HepG2 (cell line): ENCODE measurements around the gene CDC20. TPM values are rescaled to one million over a fixed set of nuclear protein-coding genes. Genes with fewer than 3 reads are reported as not detected.

ENCODE experiments used
- ATAC-seq: fragments of 200-7000 bp; cut with Tn5 transposase; 3 replicates; pipeline ENCODE4 v1.9.1; 2020; ENCODE audit warnings: mild to moderate bottlenecking, moderate library complexity
- BruUV-seq: library from RNA; stranded (reverse); fragments of 400-500 nt; replicated peaks from 2 replicates; lab custom pipeline; 2021; lab: Mats Ljungman, UMichigan
- CTCF ChIA-PET: fragments of 300-600 bp; formaldehyde crosslinking; extraction: SDS; loops from one replicate; lab custom pipeline; 2021; ENCODE audit warnings: low total read pairs, inconsistent platforms, low intra/inter-chr PET ratio; lab: Yijun Ruan, JAX
- POLR2A ChIA-PET: fragments of 350-600 bp; sonication (Branson Sonifier 250); formaldehyde crosslinking; loops from one replicate; lab custom pipeline; 2020; ENCODE audit warnings: antibody characterized with exemption, inconsistent platforms; lab: Yijun Ruan, JAX
- DNase-seq: peaks from one replicate; pipeline ENCODE4 v3.0.0-alpha.2; 2015; ENCODE audit warnings: low spot score
- FAIRE-seq: peaks from 3 replicates; lab custom pipeline; 2011; peaks lifted over from hg19 to GRCh38; lab: Jason Lieb, UNC
- H2AFZ ChIP-seq: one replicate; pipeline ENCODE4 v1.6.1; 2011; ENCODE audit warnings: low read length, inconsistent platforms
- H3K27ac ChIP-seq: fragments of 300-600 bp; 3 replicates; pipeline ENCODE4 v1.8.0; 2011; ENCODE audit warnings: mixed run types, mild to moderate bottlenecking, mixed read lengths, low read length, inconsistent platforms; ENCODE audit not compliant: insufficient read depth; ENCODE audit errors: extremely low read length
- H3K27me3 ChIP-seq, 2 experiments: fragments of 200-600 bp in 1 of 2; 2 replicates in 1 of 2; 3 replicates in 1 of 2; pipeline versions ENCODE4 v1.6.0 to v1.8.0; 2011; ENCODE audit warnings: low read length in 2 of 2, mild to moderate bottlenecking in 2 of 2, moderate library complexity in 2 of 2, inconsistent platforms in 1 of 2; ENCODE audit not compliant: insufficient read depth in 2 of 2, control insufficient read depth in 1 of 2
- H3K36me3 ChIP-seq, 2 experiments: fragments of 200-600 bp in 1 of 2; replicated peaks in 1 of 2; 2 replicates in 1 of 2; 3 replicates in 1 of 2; pipeline versions ENCODE4 v1.5.1 to v1.8.0; 2011; ENCODE audit warnings: low read length in 2 of 2, inconsistent platforms in 1 of 2; ENCODE audit not compliant: insufficient read depth in 2 of 2, control insufficient read depth in 1 of 2
- H3K4me1 ChIP-seq: 2 replicates; pipeline ENCODE4 v1.5.1; 2012; ENCODE audit warnings: low read length, inconsistent platforms; ENCODE audit not compliant: insufficient read depth
- H3K4me2 ChIP-seq: 2 replicates; pipeline ENCODE4 v1.6.0; 2011; ENCODE audit warnings: low read depth, low read length, inconsistent platforms
- H3K4me3 ChIP-seq, 3 experiments: fragments of 200-600 bp in 1 of 3; sonication (generic), shearing (Covaris generic) in 1 of 3; replicated peaks in 1 of 3; 2 replicates each; pipeline ENCODE4 v1.5.1; 2011 to 2016; ENCODE audit warnings: low read length in 3 of 3, inconsistent platforms in 2 of 3, low read depth in 2 of 3, mild to moderate bottlenecking in 2 of 3, control low read depth in 1 of 3, mixed read lengths in 1 of 3; ENCODE audit not compliant: insufficient read depth in 1 of 3
- H3K79me2 ChIP-seq: one replicate; pipeline ENCODE4 v1.6.1; 2011; ENCODE audit warnings: low read length, inconsistent platforms; ENCODE audit not compliant: insufficient read depth
- H3K9ac ChIP-seq: 2 replicates; pipeline ENCODE4 v1.6.0; 2011; ENCODE audit warnings: mild to moderate bottlenecking, low read depth, low read length, inconsistent platforms; ENCODE audit not compliant: insufficient read depth
- H3K9me3 ChIP-seq: 2 replicates; pipeline ENCODE4 v1.5.1; 2012; ENCODE audit warnings: mild to moderate bottlenecking, low read length
- H4K20me1 ChIP-seq: 2 replicates; pipeline ENCODE4 v1.6.0; 2011; ENCODE audit warnings: inconsistent platforms, mild to moderate bottlenecking, low read length, moderate library complexity; ENCODE audit not compliant: insufficient read depth
- DMTF1 ChIP-seq: sonication (generic); formaldehyde crosslinking; IDR thresholded peaks from 2 replicates; pipeline ENCODE4 v1.4.0; 2020; ENCODE audit warnings: mild to moderate bottlenecking, missing genetic modification reagents
- FOXA3 ChIP-seq: IDR thresholded peaks from 2 replicates; pipeline ENCODE4 v1.6.1; 2016; ENCODE audit warnings: missing genetic modification reagents, missing compliant biosample characterization
- HIVEP1 ChIP-seq: sonication (generic); formaldehyde crosslinking; IDR thresholded peaks from 2 replicates; pipeline ENCODE4 v1.4.0; 2020; ENCODE audit warnings: mild to moderate bottlenecking, missing genetic modification reagents
- MAFF ChIP-seq: IDR thresholded peaks from 2 replicates; pipeline ENCODE4 v1.6.1; 2011; ENCODE audit warnings: low read depth, low read length, improper control_type of control experiment
- MAFK ChIP-seq, 2 experiments: IDR thresholded peaks in 1 of 2; conservative IDR thresholded peaks in 1 of 2; 2 replicates each; pipeline ENCODE4 v1.6.1; 2011; ENCODE audit warnings: improper control_type of control experiment in 2 of 2, low read length in 2 of 2
- TFDP1 ChIP-seq: IDR thresholded peaks from 2 replicates; pipeline ENCODE4 v1.6.1; 2016; ENCODE audit warnings: missing compliant biosample characterization, missing genetic modification reagents, borderline replicate concordance
- YEATS4 ChIP-seq: sonication (generic); formaldehyde crosslinking; IDR thresholded peaks from 2 replicates; pipeline ENCODE4 v1.4.0; 2020; ENCODE audit warnings: missing genetic modification reagents, borderline replicate concordance
- ZKSCAN5 ChIP-seq: sonication (generic); formaldehyde crosslinking; IDR thresholded peaks from 2 replicates; pipeline ENCODE4 v1.5.1; 2020; ENCODE audit warnings: mild to moderate bottlenecking, missing genetic modification reagents
- ZMYM3 ChIP-seq: sonication (generic); formaldehyde crosslinking; IDR thresholded peaks from 2 replicates; pipeline ENCODE4 v1.5.1; 2020; ENCODE audit warnings: mild to moderate bottlenecking, missing genetic modification reagents
- ZNF10 ChIP-seq: sonication (generic); formaldehyde crosslinking; IDR thresholded peaks from 2 replicates; pipeline ENCODE4 v1.4.0; 2020; ENCODE audit warnings: mild to moderate bottlenecking, low read depth, missing genetic modification reagents, borderline replicate concordance
- ZNF263 ChIP-seq: sonication (generic); formaldehyde crosslinking; IDR thresholded peaks from 2 replicates; pipeline ENCODE4 v1.4.0; 2020; ENCODE audit warnings: missing genetic modification reagents
- ZNF749 ChIP-seq: sonication (generic); formaldehyde crosslinking; IDR thresholded peaks from 2 replicates; pipeline ENCODE4 v1.8.0; 2022; ENCODE audit warnings: mild to moderate bottlenecking, missing genetic modification reagents, moderate library complexity, borderline replicate concordance
- ZNF761 ChIP-seq: sonication (generic); formaldehyde crosslinking; conservative IDR thresholded peaks from 2 replicates; pipeline ENCODE4 v1.4.0; 2020; ENCODE audit warnings: mild to moderate bottlenecking, missing genetic modification reagents
- WGBS: methylation state at CpG from one replicate; pipeline ENCODE4 v1.1.6; 2017; ENCODE audit warnings: low lambda C conversion rate; 5-methylcytosine and 5-hydroxymethylcytosine counted together
- in situ Hi-C: cut with HindIII; loops from 2 replicates; pipeline ENCODE4 v1.10.0; 2017; ENCODE audit warnings: low pct_unique_long_range_greater_than_20kb; ENCODE audit not compliant: extremely low pct_ligation_motif_present
- intact Hi-C: fragments of 100-400 bp; cut with micrococcal nuclease; formaldehyde crosslinking; loops from one replicate; pipeline ENCODE4 v1.10.0; 2022; ENCODE audit not compliant: unreplicated experiment
- polyA plus RNA-seq, 8 experiments: library from polyadenylated mRNA; depleted of rRNA in 3 of 8; stranded (reverse) in 7 of 8; unstranded in 1 of 8; fragments of >200 nt; fragmentation: Illumina TruSeq in 4 of 8; extraction: Trizol in 4 of 8; gene quantifications; 2 replicates each; pipeline versions ENCODE4 v1.2.1 to v1.2.3, GENCODE V29; 2011 to 2016; ENCODE audit warnings: low read depth in 4 of 8, missing spikeins in 1 of 8, mixed read lengths in 1 of 8; ENCODE audit not compliant: insufficient read depth in 1 of 8
- total RNA-seq, 5 experiments: library from RNA; depleted of rRNA; stranded (reverse); fragments of >200 nt; fragmentation: Illumina TruSeq; extraction: Trizol; gene quantifications; 2 replicates each; pipeline ENCODE4 v1.2.3, GENCODE V29; 2016; ENCODE audit warnings: low read depth in 1 of 5

The CDC20 gene
- total and polyA plus RNA-seq, 2 of the 13 experiments (the other 11 are each of a cell fraction or from before 2014, with no cell fraction given) = 57.9 to 90.0 TPM

- Histone ChIP-seq H3K27ac (no peak overlapping the region), H3K9me3 (no peaks in the 10 kb centered on the region), H3K9ac (no peak overlapping the region), H3K79me2 (peaks cover 5% of the 10 kb centered on the region), H3K27me3 (no peaks in the 10 kb centered on the region; a peak in 1 of 5 replicates), H2AFZ (no peak overlapping the region), H3K4me3 (no peak overlapping the region), H3K4me2 (no peak overlapping the region), H3K4me1 (peaks cover 52% of the 10 kb centered on the region), H4K20me1 (no peaks in the 10 kb centered on the region), H3K36me3 (no peaks in the 10 kb centered on the region)
- WGBS = 61% methylated on average over 2 of the region's 2 CpGs
- intact Hi-C loops (no loop called here), in situ Hi-C loops (no loop called here)
- FAIRE-seq = no peak
- TF ChIP-seq HIVEP1 (CRISPR knock-in tag) (no peak), MAFK (conservative IDR thresholded peaks at IDR 0.05 in 1 of 2, IDR thresholded peaks at IDR 0.05 in 1 of 2; ENCODE audit: low read length in 2 of 2) (peak; percentile 28 to 34; a peak in 1 of 4 replicates), ZNF10 (CRISPR knock-in tag) (no peak), MAFF (peak; percentile 39; the same call in 1 of the 2 replicates), ZNF263 (no peak)
- ChIA-PET POLR2A (no interaction called here), CTCF (no interaction called here)
- no peak for DNase-seq
- ATAC-seq = no peak
- BruUV-seq = no TSS peak
Observed at GRCh38 chr1:43354471-43354870, 4.3 kb upstream of the CDC20 start.

GRCh38 chr1:43354936-43355335 is 3.8 kb upstream of the CDC20 start:
- ChIA-PET CTCF (no interaction called here), POLR2A (no interaction called here)
- H3K36me3 ChIP-seq = peaks cover under 1% of the 10 kb centered on the region in 2 experiments; a peak in 2 of 5 replicates
- no peak for TF ChIP-seq TFDP1 (CRISPR knock-in tag)
- TF ChIP-seq YEATS4 (CRISPR knock-in tag) = no peak
- no peak for TF ChIP-seq ZMYM3 (CRISPR knock-in tag)
- no peak for TF ChIP-seq HIVEP1 (CRISPR knock-in tag)
- TF ChIP-seq FOXA3 = no peak
- TF ChIP-seq ZKSCAN5 (CRISPR knock-in tag) = no peak
- no peak for TF ChIP-seq ZNF761
- TF ChIP-seq DMTF1 (CRISPR knock-in tag) = no peak
- TF ChIP-seq ZNF749 (CRISPR knock-in tag) = no peak
- H3K79me2 ChIP-seq = peaks cover 10% of the 10 kb centered on the region
- H4K20me1 ChIP-seq = no peaks in the 10 kb centered on the region
- no peak overlapping the region for H3K4me2 ChIP-seq
- in situ Hi-C loops = no loop called here
- DNase-seq = no peak
- BruUV-seq = no TSS peak
- intact Hi-C loops = no loop called here
- no peak overlapping the region for H2AFZ ChIP-seq
- H3K27me3 ChIP-seq = no peaks in the 10 kb centered on the region; a peak in 1 of 5 replicates
- no peak overlapping the region for H3K9ac ChIP-seq
- WGBS = 87% methylated on average over 2 of the region's 2 CpGs
- ATAC-seq = no peak
- no peaks in the 10 kb centered on the region for H3K9me3 ChIP-seq
- FAIRE-seq = no peak
- H3K4me3 ChIP-seq = no peak overlapping the region
- H3K27ac ChIP-seq = no peak overlapping the region
- peaks cover 52% of the 10 kb centered on the region for H3K4me1 ChIP-seq
